Inferior parietal cortex (tissue), 1 donor: ENCODE results near the gene YPEL3.
"Not testable (repeated sequence)": the region's sequence is repeated elsewhere in the genome, so short reads cannot be mapped to it uniquely, and the experiment has no call there.

Experiments
- DNase-seq: peaks from one replicate; pipeline ENCODE4 v3.0.0-alpha.2; 2016; ENCODE audit errors: extremely low spot score

The YPEL3 gene

GRCh38 chr16:30116291-30117207 lies 20.5 kb upstream of the YPEL3 start:
- no peak for DNase-seq

GRCh38 chr16:30115238-30115637 lies 19.2 kb upstream of the YPEL3 start:
- no peak for DNase-seq

- not testable (repeated sequence) for DNase-seq
Measured at GRCh38 chr16:30114833-30115232, 18.8 kb upstream of the YPEL3 start.

- no peak for DNase-seq
Measured at GRCh38 chr16:30114411-30114810, 18.4 kb upstream of the YPEL3 start.

- no peak for DNase-seq
Measured at GRCh38 chr16:30113711-30114333, 17.8 kb upstream of the YPEL3 start.

- no peak for DNase-seq
Measured at GRCh38 chr16:30113031-30113710, 17.2 kb upstream of the YPEL3 start, which contains the start of gene GDPD3. Gene GDPD3, minus strand, starts transcription at chr16:30113537. Its CDS starts 59 bp downstream, at chr16:30113478.

GRCh38 chr16:30112197-30113030 lies 16.4 kb upstream of the YPEL3 start:
- DNase-seq = no peak

GRCh38 chr16:30110661-30111060 lies 14.6 kb upstream of the YPEL3 start:
- no peak for DNase-seq

GRCh38 chr16:30108059-30108850 lies 12.2 kb upstream of the YPEL3 start:
- no peak for DNase-seq

GRCh38 chr16:30104492-30104891 lies 8.5 kb upstream of the YPEL3 start:
- DNase-seq = no peak

GRCh38 chr16:30104090-30104489 lies 8.1 kb upstream of the YPEL3 start:
- no peak for DNase-seq

- no peak for DNase-seq
Measured at GRCh38 chr16:30096862-30097563, 1.0 kb upstream of the YPEL3 start.

GRCh38 chr16:30095166-30096078 lies 591 bp downstream of the YPEL3 start:
- no peak for DNase-seq

GRCh38 chr16:30094541-30095165 lies 1.4 kb downstream of the YPEL3 start:
- no peak for DNase-seq

- DNase-seq = peak; percentile 72
Measured at GRCh38 chr16:30092373-30093010, 3.5 kb downstream of the YPEL3 start.

- peak; percentile 90 for DNase-seq
Measured at GRCh38 chr16:30091474-30092372, 4.3 kb downstream of the YPEL3 start, which contains the start of gene TBX6. Gene TBX6, minus strand, starts transcription at chr16:30091924. Its CDS starts 731 bp downstream, at chr16:30091193.
